Measurements from ENCODE around the gene KLK10. TPM values are rescaled to one million over a fixed set of nuclear protein-coding genes. Genes with fewer than 3 reads are reported as not detected.

KLK10 gene
- total and polyA plus RNA-seq, 2 experiments from 2014 or later = not detected

- Histone ChIP-seq H3K9me3 (ENCODE audit: low read depth) (no peaks in the 10 kb centered on the region), H3K4me2 (ENCODE audit: unreplicated experiment) (no peak overlapping the region), H3K4me1 (ENCODE audit: insufficient read depth) (no peaks in the 10 kb centered on the region), H3K4me3 (no peak overlapping the region), H2AFZ (no peak overlapping the region), H4K20me1 (ENCODE audit: insufficient read depth) (no peaks in the 10 kb centered on the region), H3K27me3 (replicated peaks; ENCODE audit: insufficient read depth) (peaks cover 19% of the 10 kb centered on the region), H3K9me2 (ENCODE audit: insufficient read depth) (no peaks in the 10 kb centered on the region), H3K9ac (no peak overlapping the region), H3K79me2 (ENCODE audit: insufficient read depth) (no peaks in the 10 kb centered on the region), H3K27ac (no peak overlapping the region), H3K36me3 (ENCODE audit: low read depth) (no peaks in the 10 kb centered on the region), H3F3A (ENCODE audit: insufficient read depth) (0 out of 2 replicates have a peak, but pooled peaks cover 3% of the 10 kb centered on the region)
- in situ Hi-C loops (cut with MboI) = no loop called here
- WGBS, 2 experiments (ENCODE audit: low coverage in 1 of 2, low lambda C conversion rate in 2 of 2, missing lambda C conversion rate in 2 of 2) = 28 to 30% methylated on average over 18 of the region's 18 CpGs
- DNase-seq = no peak
- TF ChIP-seq EZH2 (IDR thresholded peaks at IDR 0.05; ENCODE audit: insufficient read depth, poor library complexity, severe bottlenecking) = no peak
Measured at GRCh38 chr19:51025809-51026553, 6.5 kb upstream of the KLK10 start.

GRCh38 chr19:51025401-51025800, 5.9 kb upstream of the KLK10 start:
- TF ChIP-seq EZH2phosphoT487 (IDR thresholded peaks at IDR 0.05; ENCODE audit: insufficient read depth, low read depth) = no peak
- TF ChIP-seq EZH2 (IDR thresholded peaks at IDR 0.05; ENCODE audit: insufficient read depth, poor library complexity, severe bottlenecking) = no peak
- H3K27ac ChIP-seq = no peak overlapping the region
- H4K20me1 ChIP-seq (ENCODE audit: insufficient read depth) = no peaks in the 10 kb centered on the region
- H3K9me3 ChIP-seq (ENCODE audit: low read depth) = no peaks in the 10 kb centered on the region
- DNase-seq = no peak
- no peak overlapping the region for H3K4me2 ChIP-seq (ENCODE audit: unreplicated experiment)
- no peak overlapping the region for H3K9ac ChIP-seq
- H3F3A ChIP-seq (ENCODE audit: insufficient read depth) = 0 out of 2 replicates have a peak, but pooled peaks cover 6% of the 10 kb centered on the region
- H3K79me2 ChIP-seq (ENCODE audit: insufficient read depth) = no peaks in the 10 kb centered on the region
- H3K36me3 ChIP-seq (ENCODE audit: low read depth) = no peaks in the 10 kb centered on the region
- no peaks in the 10 kb centered on the region for H3K9me2 ChIP-seq (ENCODE audit: insufficient read depth)
- in situ Hi-C loops (cut with MboI) = no loop called here
- WGBS, 2 experiments (ENCODE audit: low coverage in 1 of 2, low lambda C conversion rate in 2 of 2, missing lambda C conversion rate in 2 of 2) = 23 to 38% methylated on average over 6 of the region's 6 CpGs
- no peaks in the 10 kb centered on the region for H3K4me1 ChIP-seq (ENCODE audit: insufficient read depth)
- H3K4me3 ChIP-seq = no peak overlapping the region
- no peak overlapping the region for H2AFZ ChIP-seq
- H3K27me3 ChIP-seq (replicated peaks; ENCODE audit: insufficient read depth) = peaks cover 19% of the 10 kb centered on the region

GRCh38 chr19:51024924-51025323, 5.4 kb upstream of the KLK10 start:
- TF ChIP-seq EZH2 (IDR thresholded peaks at IDR 0.05; ENCODE audit: insufficient read depth, poor library complexity, severe bottlenecking) (no peak), EZH2phosphoT487 (IDR thresholded peaks at IDR 0.05; ENCODE audit: insufficient read depth, low read depth) (no peak)
- H4K20me1 ChIP-seq (ENCODE audit: insufficient read depth) = no peaks in the 10 kb centered on the region
- DNase-seq = no peak
- no peaks in the 10 kb centered on the region for H3K4me1 ChIP-seq (ENCODE audit: insufficient read depth)
- H3K36me3 ChIP-seq (ENCODE audit: low read depth) = no peaks in the 10 kb centered on the region
- no peak overlapping the region for H3K27ac ChIP-seq
- WGBS, 2 experiments (ENCODE audit: low coverage in 1 of 2, low lambda C conversion rate in 2 of 2, missing lambda C conversion rate in 2 of 2) = 30 to 37% methylated on average over 5 of the region's 5 CpGs
- no peaks in the 10 kb centered on the region for H3K9me2 ChIP-seq (ENCODE audit: insufficient read depth)
- no peak overlapping the region for H2AFZ ChIP-seq
- no peak overlapping the region for H3K4me3 ChIP-seq
- H3K9me3 ChIP-seq (ENCODE audit: low read depth) = no peaks in the 10 kb centered on the region
- H3K9ac ChIP-seq = no peak overlapping the region
- peaks cover 19% of the 10 kb centered on the region for H3K27me3 ChIP-seq (replicated peaks; ENCODE audit: insufficient read depth)
- no peak overlapping the region for H3K4me2 ChIP-seq (ENCODE audit: unreplicated experiment)
- in situ Hi-C loops (cut with MboI) = no loop called here
- H3F3A ChIP-seq (ENCODE audit: insufficient read depth) = 0 out of 2 replicates have a peak, but pooled peaks cover 6% of the 10 kb centered on the region
- no peaks in the 10 kb centered on the region for H3K79me2 ChIP-seq (ENCODE audit: insufficient read depth)

GRCh38 chr19:51023946-51024345, 4.4 kb upstream of the KLK10 start:
- in situ Hi-C loops (cut with MboI) = no loop called here
- Histone ChIP-seq H2AFZ (no peak overlapping the region), H4K20me1 (ENCODE audit: insufficient read depth) (no peaks in the 10 kb centered on the region), H3K4me2 (ENCODE audit: unreplicated experiment) (no peak overlapping the region), H3K79me2 (ENCODE audit: insufficient read depth) (no peaks in the 10 kb centered on the region), H3K9ac (no peak overlapping the region), H3K27me3 (replicated peaks; ENCODE audit: insufficient read depth) (peaks cover 19% of the 10 kb centered on the region), H3K4me3 (no peak overlapping the region), H3K4me1 (ENCODE audit: insufficient read depth) (no peaks in the 10 kb centered on the region), H3K27ac (no peak overlapping the region), H3K9me3 (ENCODE audit: low read depth) (no peaks in the 10 kb centered on the region), H3K36me3 (ENCODE audit: low read depth) (no peaks in the 10 kb centered on the region), H3F3A (ENCODE audit: insufficient read depth) (0 out of 2 replicates have a peak, but pooled peaks cover 6% of the 10 kb centered on the region), H3K9me2 (ENCODE audit: insufficient read depth) (no peaks in the 10 kb centered on the region)
- TF ChIP-seq EZH2phosphoT487 (IDR thresholded peaks at IDR 0.05; ENCODE audit: insufficient read depth, low read depth) (no peak), EZH2 (IDR thresholded peaks at IDR 0.05; ENCODE audit: insufficient read depth, poor library complexity, severe bottlenecking) (no peak)
- no peak for DNase-seq
- 53 to 55% methylated on average over 11 of the region's 11 CpGs for WGBS, 2 experiments (ENCODE audit: low coverage in 1 of 2, low lambda C conversion rate in 2 of 2, missing lambda C conversion rate in 2 of 2)
